ENCODE data around the gene CCDC141. TPM values are rescaled to one million over a fixed set of nuclear protein-coding genes. Genes with fewer than 3 reads are reported as not detected.
"Not testable (repeated sequence)": the region's sequence is repeated elsewhere in the genome, so short reads cannot be mapped to it uniquely, and the experiment has no call there.

Gene CCDC141
- total RNA-seq, 1 experiment from 2014 or later: 0.30 TPM

GRCh38 chr2:179057737-179058136, 7.8 kb upstream of the CCDC141 start:
- DNase-seq (ENCODE audit: low read depth, low spot score): no peak
- RAD21 ChIA-PET (ENCODE audit: low non-redundant PET in 1 of 2, low total read pairs in 2 of 2, uncharacterized antibody in 2 of 2, unreplicated experiment in 2 of 2): no interaction called here
- Histone ChIP-seq H4K20me1 (ENCODE audit: insufficient read depth) (no peaks in the 10 kb centered on the region), H3K4me1 (ENCODE audit: control insufficient read depth in 1 of 2, insufficient read depth in 2 of 2, low read length in 2 of 2) (peaks cover 6 to 7% of the 10 kb centered on the region in 2 experiments), H3K79me2 (ENCODE audit: insufficient read depth, low read length) (no peaks in the 10 kb centered on the region), H3K9me2 (ENCODE audit: insufficient read depth) (no peaks in the 10 kb centered on the region), H3K27me3 (ENCODE audit: insufficient read depth, low read length) (no peaks in the 10 kb centered on the region), H3K36me3 (ENCODE audit: control insufficient read depth in 1 of 2, insufficient read depth in 2 of 2, low read length in 2 of 2) (no peaks in the 10 kb centered on the region), H2AFZ (ENCODE audit: low read depth, low read length, poor library complexity, severe bottlenecking) (no peak overlapping the region), H3K27ac (ENCODE audit: low read depth, low read length) (no peak overlapping the region), H3K9ac (ENCODE audit: low read length) (no peak overlapping the region), H3K4me2 (ENCODE audit: low read length) (no peak overlapping the region), H3K4me3 (replicated peaks in 1 of 2; ENCODE audit: low read depth in 1 of 2, low read length in 2 of 2) (no peak overlapping the region), H3K9me3 (ENCODE audit: control insufficient read depth in 1 of 2, insufficient read depth in 1 of 2, low read depth in 1 of 2, low read length in 2 of 2) (no peaks in the 10 kb centered on the region)
- CTCF ChIA-PET: no interaction called here
- BruUV-seq (replicated peaks): no TSS peak
- POLR2A ChIA-PET: no interaction called here
- intact Hi-C loops (cut with micrococcal nuclease): no loop called here
- TF ChIP-seq YY1 (IDR thresholded peaks at IDR 0.05; ENCODE audit: extremely low read depth, insufficient replicate concordance, low read depth, low read length) (no peak), RAD21 (IDR thresholded peaks at IDR 0.05; ENCODE audit: low read depth) (no peak), CEBPB (IDR thresholded peaks at IDR 0.05; ENCODE audit: low read depth) (no peak), ZNF274 (IDR thresholded peaks at IDR 0.05; ENCODE audit: low read depth, low read length) (no peak), FOSL1 (IDR thresholded peaks at IDR 0.05; ENCODE audit: low read depth) (no peak), CTCF (IDR thresholded peaks at IDR 0.05 in 2 of 3, conservative IDR thresholded peaks at IDR 0.05 in 1 of 3; ENCODE audit: borderline replicate concordance in 1 of 3, insufficient read depth in 1 of 3, low read depth in 2 of 3, low read length in 2 of 3) (no peak), EGR1 (IDR thresholded peaks at IDR 0.05; ENCODE audit: low read depth) (no peak), ELF1 (IDR thresholded peaks at IDR 0.05; ENCODE audit: borderline replicate concordance, low read depth) (no peak), TCF7L2 (IDR thresholded peaks at IDR 0.05; ENCODE audit: borderline replicate concordance, extremely low read depth, insufficient read depth, insufficient read length) (no peak), SRF (IDR thresholded peaks at IDR 0.05; ENCODE audit: low read depth) (no peak), MAX (IDR thresholded peaks at IDR 0.05) (no peak), POLR2A (IDR thresholded peaks at IDR 0.05; ENCODE audit: borderline replicate concordance, extremely low read depth, insufficient read depth, insufficient read length) (no peak), POLR2AphosphoS5 (IDR thresholded peaks at IDR 0.05; ENCODE audit: low read depth, low read length) (no peak), ZFX (IDR thresholded peaks at IDR 0.05) (no peak), JUND (IDR thresholded peaks at IDR 0.05) (no peak)
- TF ChIP-seq, protein P1, sequence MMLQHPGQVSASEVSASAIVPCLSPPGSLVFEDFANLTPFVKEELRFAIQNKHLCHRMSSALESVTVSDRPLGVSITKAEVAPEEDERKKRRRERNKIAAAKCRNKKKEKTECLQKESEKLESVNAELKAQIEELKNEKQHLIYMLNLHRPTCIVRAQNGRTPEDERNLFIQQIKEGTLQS (IDR thresholded peaks at IDR 0.05): no peak
- no peak for ATAC-seq

DNA sequence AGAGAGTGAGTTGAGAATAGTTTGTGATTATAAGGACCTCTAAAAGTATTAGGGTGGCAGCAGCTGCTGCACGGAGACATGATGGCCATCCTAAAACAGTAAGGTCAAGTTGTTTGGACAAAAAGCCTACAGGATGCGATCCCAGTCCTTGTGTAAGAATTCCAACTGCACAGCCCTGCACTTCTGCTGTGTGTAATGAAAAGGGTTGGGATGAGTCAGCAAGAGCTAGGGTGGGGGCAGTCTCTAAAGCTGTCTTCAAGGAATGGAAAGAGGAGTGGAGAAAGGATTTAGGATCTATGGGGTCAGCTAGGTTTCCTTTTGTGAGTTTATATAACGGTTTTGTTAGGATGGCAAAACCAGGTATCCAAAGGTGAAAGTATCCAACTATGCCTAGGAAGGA, 3.6 kb upstream of the CCDC141 start:
- H3K4me1 ChIP-seq (ENCODE audit: control insufficient read depth in 1 of 2, insufficient read depth in 2 of 2, low read length in 2 of 2); H3K4me2 ChIP-seq (ENCODE audit: low read length); intact Hi-C loops (cut with micrococcal nuclease); H3K9me2 ChIP-seq (ENCODE audit: insufficient read depth); ATAC-seq; H3K9ac ChIP-seq (ENCODE audit: low read length); H3K79me2 ChIP-seq (ENCODE audit: insufficient read depth, low read length); H3K4me3 ChIP-seq (replicated peaks in 1 of 2; ENCODE audit: low read depth in 1 of 2, low read length in 2 of 2); H3K9me3 ChIP-seq (ENCODE audit: control insufficient read depth in 1 of 2, insufficient read depth in 1 of 2, low read depth in 1 of 2, low read length in 2 of 2); H3K36me3 ChIP-seq (ENCODE audit: control insufficient read depth in 1 of 2, insufficient read depth in 2 of 2, low read length in 2 of 2); CTCF ChIA-PET; DNase-seq (ENCODE audit: low read depth, low spot score); H4K20me1 ChIP-seq (ENCODE audit: insufficient read depth); BruUV-seq (replicated peaks); H3K27me3 ChIP-seq (ENCODE audit: insufficient read depth, low read length); H2AFZ ChIP-seq (ENCODE audit: low read depth, low read length, poor library complexity, severe bottlenecking); H3K27ac ChIP-seq (ENCODE audit: low read depth, low read length); RAD21 ChIA-PET (ENCODE audit: low non-redundant PET in 1 of 2, low total read pairs in 2 of 2, uncharacterized antibody in 2 of 2, unreplicated experiment in 2 of 2); POLR2A ChIA-PET: not testable (repeated sequence)

Measured in HCT116 (cell line).